CD8-positive, alpha-beta memory T cell (primary cell): Measurements from ENCODE around the gene TRNAU1AP. TPM values are rescaled to one million over a fixed set of nuclear protein-coding genes. Genes with fewer than 3 reads are reported as not detected.
"Not testable (repeated sequence)": the region's sequence is repeated elsewhere in the genome, so short reads cannot be mapped to it uniquely, and the experiment has no call there.

Source experiments
- CTCF ChIA-PET: fragments of 350-600 bp; sonication (Branson Sonifier 250); formaldehyde crosslinking; loops from one replicate; lab custom pipeline; 2021; ENCODE audit warnings: antibody characterized with exemption; lab: Charles Lee
- POLR2A ChIA-PET: fragments of 350-600 bp; sonication (Branson Sonifier 250); formaldehyde crosslinking; loops from one replicate; lab custom pipeline; 2021; ENCODE audit warnings: antibody characterized with exemption; lab: Charles Lee
- DNase-seq, 5 donors: peaks; one replicate each; pipeline versions ENCODE4 v3.0.0 to v3.0.0-alpha.2; 2020 to 2022; ENCODE audit warnings: mixed read lengths in 1 of 5
- H3K27ac ChIP-seq: one replicate; pipeline ENCODE4 v1.7.0; 2013; ENCODE audit warnings: low read depth, mild to moderate bottlenecking, low read length, moderate library complexity
- H3K27me3 ChIP-seq: 2 replicates; pipeline ENCODE4 v1.7.0; 2013; ENCODE audit warnings: low read length, mild to moderate bottlenecking; ENCODE audit not compliant: insufficient read depth, poor library complexity, severe bottlenecking
- H3K36me3 ChIP-seq: 2 replicates; pipeline ENCODE4 v1.7.0; 2013; ENCODE audit warnings: mild to moderate bottlenecking, low read length, moderate library complexity; ENCODE audit not compliant: insufficient read depth
- H3K4me1 ChIP-seq: 2 replicates; pipeline ENCODE4 v1.7.0; 2013; ENCODE audit warnings: mild to moderate bottlenecking, low read length, moderate library complexity; ENCODE audit not compliant: insufficient read depth
- H3K4me3 ChIP-seq: 2 replicates; pipeline ENCODE4 v1.7.0; 2013; ENCODE audit warnings: mild to moderate bottlenecking, low read length
- H3K9me3 ChIP-seq: 2 replicates; pipeline ENCODE4 v1.7.0; 2013; ENCODE audit warnings: mild to moderate bottlenecking, low read length
- H3K27ac Mint-ChIP-seq, 8 donors: one replicate each; pipeline ENCODE4 v1.8.0; 2020 to 2021; ENCODE audit warnings: mixed read lengths in 8 of 8, mild to moderate bottlenecking in 6 of 8, inconsistent platforms in 3 of 8, moderate library complexity in 3 of 8
- H3K27me3 Mint-ChIP-seq, 2 donors: one replicate each; pipeline ENCODE4 v1.8.0; 2020 to 2021; ENCODE audit warnings: mixed read lengths in 2 of 2, mild to moderate bottlenecking in 1 of 2, moderate library complexity in 1 of 2
- H3K36me3 Mint-ChIP-seq, 3 donors: one replicate each; pipeline ENCODE4 v1.8.0; 2020 to 2021; ENCODE audit warnings: mixed read lengths in 3 of 3, inconsistent platforms in 1 of 3, mild to moderate bottlenecking in 1 of 3
- H3K4me1 Mint-ChIP-seq, 3 donors: one replicate each; pipeline ENCODE4 v1.8.0; 2020 to 2021; ENCODE audit warnings: mixed read lengths in 3 of 3, inconsistent platforms in 1 of 3, mild to moderate bottlenecking in 1 of 3
- H3K4me3 Mint-ChIP-seq, 7 donors: one replicate each; pipeline ENCODE4 v1.8.0; 2020 to 2021; ENCODE audit warnings: mixed read lengths in 7 of 7, mild to moderate bottlenecking in 6 of 7, moderate library complexity in 4 of 7, inconsistent platforms in 2 of 7
- H3K9me3 Mint-ChIP-seq, 5 donors: one replicate each; pipeline ENCODE4 v1.8.0; 2020 to 2022; ENCODE audit warnings: mixed read lengths in 5 of 5, mild to moderate bottlenecking in 3 of 5, moderate library complexity in 2 of 5, inconsistent platforms in 1 of 5
- polyA plus RNA-seq: library from polyadenylated mRNA; unstranded; fragments of 300-500 nt; fragmentation: Illumina TruSeq; gene quantifications from one replicate; pipeline ENCODE4 v1.2.3, GENCODE V29; 2021
- total RNA-seq, 2 experiments: library from RNA; stranded (reverse); gene quantifications; one replicate each; pipeline ENCODE4 v1.2.3, GENCODE V29; 2021

Gene TRNAU1AP
- total and polyA plus RNA-seq, 3 experiments from 2014 or later, result 26.6 to 49.6 (median 46.0) TPM

DNA sequence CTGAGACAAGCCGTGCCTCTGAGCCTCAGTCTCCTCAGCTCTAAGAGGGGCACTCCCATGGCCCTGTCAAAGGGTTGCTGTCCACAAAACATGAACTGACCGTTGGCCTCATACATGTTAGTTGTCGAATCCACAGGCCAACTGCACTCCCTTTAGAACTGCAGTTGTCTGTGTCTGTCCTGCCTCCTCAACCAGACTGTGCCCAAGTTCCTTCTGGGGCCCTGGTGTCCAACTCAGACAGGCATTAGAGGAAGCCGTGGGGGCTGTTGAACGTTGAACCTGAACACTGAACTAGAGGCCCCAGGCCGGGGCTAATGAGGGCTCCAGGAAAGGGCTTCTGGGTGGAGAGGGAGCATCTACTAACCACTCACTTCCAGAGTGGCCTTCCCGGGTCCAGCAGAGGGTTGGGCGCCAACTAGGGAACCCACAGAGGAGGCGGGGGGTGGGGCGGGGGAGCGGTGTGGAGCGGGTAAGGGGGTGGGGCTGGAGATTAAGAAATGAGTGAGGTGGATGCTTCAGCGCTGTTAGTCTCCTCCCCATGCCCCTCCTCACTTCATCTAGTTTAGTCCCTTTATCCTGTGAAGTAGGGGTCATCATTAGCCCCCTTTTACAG is 38.9 kb downstream of the TRNAU1AP start, which contains the start of gene RAB42:
TSS of gene RAB42 (plus strand) at position 558 of the 613 bp plus-strand sequence. CDS start 247 bp downstream, outside the sequence.
- ChIA-PET POLR2A (interaction anchor here (1.3 kb wide), 1 partner anchor 10 kb away, joined by 4 read pairs; no protein-coding TSS in a partner anchor), CTCF (no interaction called here)
- DNase-seq, result no peak
- peaks cover 4% of the 10 kb centered on the region for H3K27me3 ChIP-seq
- Mint-ChIP-seq H3K4me3 (peak within 1 kb of the TSS; percentile 61 to 91 (median 79)), H3K4me1 (peaks cover 0 to 11% (median 5%) of the 10 kb centered on the region in 3 donors), H3K27me3 (peaks cover 5 to 8% of the 10 kb centered on the region in 2 donors), H3K9me3 (no peaks in the 10 kb centered on the region), H3K36me3 (peaks cover 0 to 3% (median 0%) of the 10 kb centered on the region in 3 donors), H3K27ac (peak within 1 kb of the TSS in 3 of 8 donors; percentile 23 to 34 (median 29))
- no peaks in the 10 kb centered on the region for H3K36me3 ChIP-seq
- no peak within 1 kb of the TSS for H3K4me3 ChIP-seq
- H3K27ac ChIP-seq, result no peak within 1 kb of the TSS
- no peaks in the 10 kb centered on the region for H3K9me3 ChIP-seq
- no peaks in the 10 kb centered on the region for H3K4me1 ChIP-seq

DNA sequence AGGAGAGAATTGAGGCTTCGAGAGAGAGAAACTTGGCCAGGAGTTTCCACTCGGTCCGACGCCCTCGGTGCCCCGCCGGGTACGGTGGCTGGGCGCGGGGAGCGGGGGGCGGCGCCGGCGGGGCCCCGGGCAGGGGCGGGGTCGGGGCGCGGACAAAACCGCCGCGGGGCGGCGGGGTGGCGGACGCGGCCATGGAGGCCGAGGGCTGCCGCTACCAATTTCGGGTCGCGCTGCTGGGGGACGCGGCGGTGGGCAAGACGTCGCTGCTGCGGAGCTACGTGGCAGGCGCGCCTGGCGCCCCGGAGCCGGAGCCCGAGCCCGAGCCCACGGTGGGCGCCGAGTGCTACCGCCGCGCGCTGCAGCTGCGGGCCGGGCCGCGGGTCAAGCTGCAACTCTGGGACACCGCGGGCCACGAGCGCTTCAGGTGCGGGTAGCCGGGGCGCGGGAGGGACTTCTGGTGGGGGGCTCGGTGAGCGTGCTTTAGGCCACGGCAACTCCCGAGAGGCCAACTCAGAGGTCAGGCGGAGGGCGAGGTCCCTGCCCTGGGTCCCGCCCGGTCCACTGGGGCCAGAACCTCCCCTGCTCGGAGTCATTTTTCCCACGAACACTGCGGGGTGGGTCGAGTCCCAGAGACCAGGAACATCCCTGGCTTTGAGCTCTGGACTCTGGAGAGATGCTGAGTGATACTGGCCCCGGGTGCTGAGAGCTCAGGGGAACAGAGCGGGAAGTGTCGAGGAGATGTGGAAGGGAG is 39.6 kb downstream of the TRNAU1AP start:
- H3K27ac ChIP-seq, result no peak overlapping the region
- Mint-ChIP-seq H3K36me3 (peaks cover 0 to 3% (median 0%) of the 10 kb centered on the region in 3 donors), H3K9me3 (no peaks in the 10 kb centered on the region), H3K27me3 (peaks cover 5 to 8% of the 10 kb centered on the region in 2 donors), H3K4me1 (peaks cover 0 to 11% (median 5%) of the 10 kb centered on the region in 3 donors), H3K4me3 (peak overlapping the region; percentile 61 to 91 (median 79)), H3K27ac (peak overlapping the region in 2 of 8 donors; percentile 29 to 34)
- DNase-seq, result peak in 1 of 5 donors; percentile 14
- no peaks in the 10 kb centered on the region for H3K4me1 ChIP-seq
- no peaks in the 10 kb centered on the region for H3K36me3 ChIP-seq
- no peak overlapping the region for H3K4me3 ChIP-seq
- peaks cover 4% of the 10 kb centered on the region for H3K27me3 ChIP-seq
- POLR2A ChIA-PET, result interaction anchor here (0.5 to 1.3 kb wide), 3 partner anchors 11 to 205 kb away, joined by 3 to 4 read pairs (median 3); no protein-coding TSS in a partner anchor
- H3K9me3 ChIP-seq, result no peaks in the 10 kb centered on the region
- CTCF ChIA-PET, result no interaction called here

DNA sequence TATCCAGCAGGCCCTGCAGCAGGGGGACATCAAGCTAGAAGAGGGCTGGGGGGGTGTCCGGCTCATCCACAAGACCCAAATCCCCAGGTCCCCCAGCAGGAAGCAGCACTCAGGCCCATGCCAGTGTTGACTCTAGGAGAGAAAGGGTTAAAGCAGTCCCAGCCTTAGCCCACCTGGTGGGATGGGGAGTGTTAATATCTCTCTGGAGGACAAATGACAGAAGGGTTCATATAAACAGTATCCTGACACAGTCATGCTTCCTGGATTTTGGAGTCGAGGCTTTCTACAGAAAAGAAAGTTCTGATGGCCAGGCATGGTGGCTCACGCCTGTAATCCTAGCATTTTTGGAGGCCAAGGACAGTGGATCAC is 41.1 kb downstream of the TRNAU1AP start:
- DNase-seq, H3K27ac ChIP-seq, H3K27me3 Mint-ChIP-seq, H3K36me3 Mint-ChIP-seq, H3K27me3 ChIP-seq, H3K4me1 ChIP-seq, H3K4me3 ChIP-seq, CTCF ChIA-PET, H3K36me3 ChIP-seq, H3K27ac Mint-ChIP-seq, H3K9me3 Mint-ChIP-seq, POLR2A ChIA-PET, H3K9me3 ChIP-seq: not testable (repeated sequence)
- Mint-ChIP-seq H3K4me3 (peak overlapping the region in 1 of 7 donors; percentile 26), H3K4me1 (peaks cover 0 to 11% (median 5%) of the 10 kb centered on the region in 3 donors)

DNA sequence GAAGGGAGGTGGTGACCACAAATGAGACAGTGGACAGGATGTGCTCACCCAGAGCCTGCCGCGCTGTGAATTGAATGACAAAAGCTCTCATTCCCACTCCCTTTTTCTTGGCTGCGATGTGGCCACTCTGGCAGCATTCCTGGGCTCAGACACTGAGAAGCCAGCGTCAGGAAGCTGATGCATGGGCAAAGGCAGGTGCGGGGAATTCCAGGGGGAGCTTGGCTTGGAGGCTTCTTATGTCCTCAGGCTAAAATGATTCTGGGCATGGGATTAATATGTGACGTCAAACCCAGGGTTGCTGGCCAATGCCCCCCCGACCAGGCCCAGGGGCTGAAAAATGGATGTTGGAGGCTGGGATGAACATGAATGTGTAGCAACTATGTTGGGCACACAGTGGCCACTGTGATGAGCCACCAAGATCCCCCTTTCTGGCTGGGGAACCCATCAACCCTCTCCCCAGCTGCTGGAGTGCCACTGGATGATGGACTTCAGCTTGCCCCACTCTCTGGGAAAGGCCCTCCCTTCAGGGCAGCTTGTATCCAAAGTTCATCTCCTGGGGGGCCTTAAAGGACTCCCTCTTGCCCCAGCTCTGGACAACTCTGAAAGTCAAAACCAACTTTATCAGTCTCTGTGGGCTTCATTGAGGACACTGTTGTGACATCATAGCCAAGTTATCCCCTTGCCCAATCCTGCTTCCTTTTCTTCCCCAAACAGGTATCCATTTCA is 42.0 kb downstream of the TRNAU1AP start:
- POLR2A ChIA-PET, H3K4me1 ChIP-seq, H3K36me3 Mint-ChIP-seq, H3K27me3 ChIP-seq, H3K9me3 ChIP-seq, H3K4me3 ChIP-seq, H3K27ac Mint-ChIP-seq, CTCF ChIA-PET, H3K36me3 ChIP-seq, H3K27me3 Mint-ChIP-seq, H3K27ac ChIP-seq, H3K9me3 Mint-ChIP-seq: not testable (repeated sequence)
- peak overlapping the region in 1 of 7 donors; percentile 72 for H3K4me3 Mint-ChIP-seq
- peaks cover 0 to 11% (median 5%) of the 10 kb centered on the region in 3 donors for H3K4me1 Mint-ChIP-seq
- peak in 1 of 5 donors; percentile 17 for DNase-seq

DNA sequence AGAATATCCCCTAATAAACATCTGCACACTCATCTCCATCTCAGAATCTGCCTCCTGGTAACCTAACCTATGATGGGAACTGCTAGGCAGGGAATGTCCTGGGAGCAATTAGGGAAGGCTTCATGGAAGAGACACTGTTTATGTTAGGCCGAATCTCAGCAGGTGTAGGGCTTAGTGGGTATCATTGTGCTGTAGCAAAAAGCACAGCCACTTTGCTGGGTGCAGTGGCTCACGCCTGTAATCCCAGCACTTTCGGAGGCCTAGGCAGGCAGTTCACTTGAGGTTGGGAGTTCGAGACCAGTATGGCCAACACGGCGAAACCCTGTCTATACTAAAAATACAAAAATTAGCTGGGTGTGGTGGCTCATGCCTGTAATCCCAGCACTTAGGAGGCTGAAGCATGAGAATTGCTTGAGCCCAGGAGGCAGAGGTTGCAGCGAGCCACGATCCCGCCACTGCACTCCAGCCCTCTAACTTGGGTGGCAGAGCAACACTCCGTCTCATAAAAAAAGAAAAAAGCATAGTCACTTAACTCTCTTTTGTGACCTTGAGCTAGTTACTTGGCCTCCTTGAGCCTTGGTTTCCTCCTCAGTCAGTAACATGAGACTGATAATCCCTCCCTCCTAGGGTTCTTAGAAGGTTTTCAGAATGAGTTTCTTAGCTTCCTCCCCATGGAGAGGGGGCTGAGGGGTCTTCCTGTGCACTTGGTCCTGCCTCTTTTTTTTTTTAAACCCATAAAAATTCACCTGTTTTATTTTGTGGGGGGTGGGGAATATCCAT is 42.7 kb downstream of the TRNAU1AP start:
- Histone ChIP-seq H3K4me3 (no peak overlapping the region), H3K27me3 (peaks cover 4% of the 10 kb centered on the region), H3K9me3 (no peaks in the 10 kb centered on the region), H3K27ac (no peak overlapping the region), H3K4me1 (no peaks in the 10 kb centered on the region), H3K36me3 (no peaks in the 10 kb centered on the region)
- DNase-seq, result peak in 1 of 5 donors; percentile 25
- ChIA-PET CTCF (no interaction called here), POLR2A (no interaction called here)
- H3K4me3 Mint-ChIP-seq, result peak overlapping the region in 1 of 7 donors; percentile 72
- H3K27me3 Mint-ChIP-seq, result peaks cover 5 to 8% of the 10 kb centered on the region in 2 donors
- H3K27ac Mint-ChIP-seq, result no peak overlapping the region
- peaks cover 0 to 11% (median 5%) of the 10 kb centered on the region in 3 donors for H3K4me1 Mint-ChIP-seq
- no peaks in the 10 kb centered on the region for H3K9me3 Mint-ChIP-seq
- peaks cover 0 to 8% (median 6%) of the 10 kb centered on the region in 3 donors for H3K36me3 Mint-ChIP-seq

DNA sequence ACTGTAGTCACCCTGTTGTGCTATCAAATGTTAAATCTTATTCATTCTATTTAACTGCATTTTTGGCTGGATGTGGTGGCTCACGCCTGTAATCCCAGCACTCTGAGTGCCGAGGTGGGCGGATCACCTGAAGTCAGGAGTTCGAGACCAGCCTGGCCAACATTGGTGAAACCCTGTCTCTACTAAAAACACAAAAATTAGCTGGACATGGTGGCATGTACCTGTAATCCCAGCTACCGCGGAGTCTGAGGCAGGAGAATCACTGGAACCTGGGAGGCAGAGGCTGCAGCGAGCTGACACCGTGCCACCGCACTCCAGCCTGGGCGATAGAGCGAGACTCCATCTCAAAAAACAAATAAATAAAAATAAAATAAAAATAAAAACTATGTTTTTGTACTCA is 43.4 kb downstream of the TRNAU1AP start:
- H3K4me3 Mint-ChIP-seq, H3K27me3 ChIP-seq, H3K9me3 ChIP-seq, H3K4me3 ChIP-seq, POLR2A ChIA-PET, H3K4me1 ChIP-seq, CTCF ChIA-PET, H3K27ac ChIP-seq, H3K27me3 Mint-ChIP-seq, H3K9me3 Mint-ChIP-seq, H3K36me3 Mint-ChIP-seq, H3K36me3 ChIP-seq: not testable (repeated sequence)
- peaks cover 0 to 11% (median 5%) of the 10 kb centered on the region in 3 donors for H3K4me1 Mint-ChIP-seq
- peak in 1 of 5 donors; percentile 17 for DNase-seq
- peak overlapping the region in 1 of 8 donors; percentile 32 for H3K27ac Mint-ChIP-seq

DNA sequence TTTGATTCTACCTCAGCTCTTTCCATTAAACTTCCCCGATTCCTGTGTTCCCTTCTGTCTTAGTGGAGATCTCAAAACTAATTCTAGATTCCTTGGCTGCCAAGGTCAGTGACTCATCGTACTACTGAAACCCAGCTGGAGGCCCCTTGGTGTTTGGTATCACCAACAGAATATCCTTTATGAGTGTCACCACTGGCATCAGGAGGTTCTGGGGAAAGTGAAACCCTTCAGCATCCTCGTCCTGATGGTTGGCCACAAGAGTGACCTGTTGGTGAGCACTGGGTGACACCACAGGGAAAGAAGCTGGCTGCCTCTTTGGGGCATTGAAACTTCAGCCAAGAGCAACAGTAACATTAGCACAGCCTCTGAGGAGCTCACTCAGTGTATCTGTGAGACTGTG is 48.8 kb downstream of the TRNAU1AP start:
- Mint-ChIP-seq H3K9me3 (no peaks in the 10 kb centered on the region), H3K27me3 (no peaks in the 10 kb centered on the region), H3K4me3 (no peak overlapping the region), H3K36me3 (peaks cover 4 to 54% (median 11%) of the 10 kb centered on the region in 3 donors), H3K27ac (peak overlapping the region in 2 of 8 donors; percentile 50 to 59), H3K4me1 (no peaks in the 10 kb centered on the region)
- no peaks in the 10 kb centered on the region for H3K9me3 ChIP-seq
- no peaks in the 10 kb centered on the region for H3K27me3 ChIP-seq
- CTCF ChIA-PET, result no interaction called here
- DNase-seq, result no peak
- H3K4me1 ChIP-seq, result no peaks in the 10 kb centered on the region
- POLR2A ChIA-PET, result no interaction called here
- H3K36me3 ChIP-seq, result peaks cover 24% of the 10 kb centered on the region
- no peak overlapping the region for H3K27ac ChIP-seq
- H3K4me3 ChIP-seq, result no peak overlapping the region
